Measurements from ENCODE around the gene EIPR1.
A peak's percentile ranks its signal among the peaks of the same experiment; 100 is the strongest.

Gene EIPR1

DNA sequence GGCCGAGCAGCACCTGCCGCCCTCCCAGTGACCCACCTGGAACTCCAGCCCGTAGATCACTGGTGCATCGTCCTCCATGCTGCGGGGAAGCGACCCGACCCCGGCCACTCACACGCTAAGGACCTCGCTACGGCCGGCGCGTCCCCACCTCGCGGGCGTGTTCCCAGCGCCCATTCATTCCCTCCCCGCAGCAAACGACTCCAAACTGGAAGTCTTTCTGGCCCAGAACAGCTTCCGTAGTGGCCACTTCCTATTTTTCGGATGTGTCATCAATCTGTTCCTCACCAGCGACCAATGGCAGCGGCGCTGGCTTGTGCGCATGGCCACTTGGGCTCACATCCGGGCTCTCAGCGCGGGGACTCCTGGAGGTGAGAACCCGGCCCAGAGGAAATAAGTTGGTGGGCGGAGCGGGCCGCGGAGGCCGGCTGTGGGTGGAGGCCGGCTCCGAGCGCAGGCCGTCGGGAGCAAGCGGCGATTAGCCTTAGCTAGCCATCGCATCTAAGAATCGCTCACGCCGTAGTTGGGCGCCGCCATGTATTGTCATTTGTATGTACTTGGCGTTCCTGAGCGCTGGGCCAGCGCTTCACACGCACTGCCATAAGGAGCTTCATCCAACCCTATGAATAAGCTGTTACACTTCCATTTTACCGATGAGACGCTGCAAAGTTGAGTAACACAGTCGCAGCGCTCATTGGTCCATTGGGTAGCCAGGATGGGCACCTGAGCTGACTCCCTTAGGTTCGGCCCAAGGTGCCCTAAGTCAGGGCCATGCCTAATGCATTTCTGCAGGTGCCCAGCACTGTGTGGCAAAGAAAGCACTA, at the start of gene EIPR1:
TSS of gene EIPR1 (minus strand) at position 207 of the 821 bp plus-strand sequence. CDS start at position 78, 129 bp downstream.
- DNase-seq = peak; percentile 99

DNA sequence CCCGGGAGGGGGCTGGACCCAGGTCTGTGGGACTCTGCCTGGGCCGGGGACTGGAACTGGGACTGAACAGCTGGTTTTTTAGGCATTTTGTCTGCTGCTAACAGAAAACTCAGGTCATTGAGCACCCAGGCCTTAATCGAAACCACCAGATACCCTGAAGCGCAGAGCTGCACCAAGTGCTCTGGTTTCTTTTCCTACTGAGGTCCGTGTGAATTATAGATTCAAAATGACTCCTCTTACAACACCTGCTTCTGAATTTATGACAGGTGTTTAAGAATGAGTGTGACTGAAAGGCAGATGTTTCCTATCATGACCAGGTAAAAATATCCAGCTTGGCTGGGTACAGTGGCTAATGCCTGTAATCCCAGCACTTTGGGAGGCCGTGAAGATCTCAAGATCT, 49.7 kb upstream of the EIPR1 start:
- no peak for DNase-seq
- Histone ChIP-seq H3K4me3 (ENCODE audit: low read depth, low read length) (no peak overlapping the region), H3K27ac (no peak overlapping the region), H3K9me3 (ENCODE audit: severe bottlenecking) (no peaks in the 10 kb centered on the region), H3K27me3 (ENCODE audit: insufficient read depth, low read depth, severe bottlenecking) (no peaks in the 10 kb centered on the region), H3K36me3 (peaks cover 43% of the 10 kb centered on the region)
- TF ChIP-seq, protein P1, sequence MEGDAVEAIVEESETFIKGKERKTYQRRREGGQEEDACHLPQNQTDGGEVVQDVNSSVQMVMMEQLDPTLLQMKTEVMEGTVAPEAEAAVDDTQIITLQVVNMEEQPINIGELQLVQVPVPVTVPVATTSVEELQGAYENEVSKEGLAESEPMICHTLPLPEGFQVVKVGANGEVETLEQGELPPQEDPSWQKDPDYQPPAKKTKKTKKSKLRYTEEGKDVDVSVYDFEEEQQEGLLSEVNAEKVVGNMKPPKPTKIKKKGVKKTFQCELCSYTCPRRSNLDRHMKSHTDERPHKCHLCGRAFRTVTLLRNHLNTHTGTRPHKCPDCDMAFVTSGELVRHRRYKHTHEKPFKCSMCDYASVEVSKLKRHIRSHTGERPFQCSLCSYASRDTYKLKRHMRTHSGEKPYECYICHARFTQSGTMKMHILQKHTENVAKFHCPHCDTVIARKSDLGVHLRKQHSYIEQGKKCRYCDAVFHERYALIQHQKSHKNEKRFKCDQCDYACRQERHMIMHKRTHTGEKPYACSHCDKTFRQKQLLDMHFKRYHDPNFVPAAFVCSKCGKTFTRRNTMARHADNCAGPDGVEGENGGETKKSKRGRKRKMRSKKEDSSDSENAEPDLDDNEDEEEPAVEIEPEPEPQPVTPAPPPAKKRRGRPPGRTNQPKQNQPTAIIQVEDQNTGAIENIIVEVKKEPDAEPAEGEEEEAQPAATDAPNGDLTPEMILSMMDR (IDR thresholded peaks at IDR 0.05; ENCODE audit: low read depth, low read length) = no peak

More for the DNA sequence above, at the start of gene EIPR1:
- H3K27me3 ChIP-seq (ENCODE audit: insufficient read depth, low read depth, severe bottlenecking) = no peaks in the 10 kb centered on the region
- peaks cover 19% of the 10 kb centered on the region for H3K36me3 ChIP-seq
- no peaks in the 10 kb centered on the region for H3K9me3 ChIP-seq (ENCODE audit: severe bottlenecking)
- TF ChIP-seq, protein P1 (IDR thresholded peaks at IDR 0.05; ENCODE audit: low read depth, low read length) = no peak
- peak within 1 kb of the TSS; percentile 70 for H3K27ac ChIP-seq
- peak within 1 kb of the TSS; percentile 74 for H3K4me3 ChIP-seq (ENCODE audit: low read depth, low read length)

GRCh38 chr2:3426615-3427014, 49.0 kb upstream of the EIPR1 start:
- TF ChIP-seq, protein P1 (IDR thresholded peaks at IDR 0.05; ENCODE audit: low read depth, low read length) = no peak
- H3K27me3 ChIP-seq (ENCODE audit: insufficient read depth, low read depth, severe bottlenecking) = no peaks in the 10 kb centered on the region
- DNase-seq = no peak
- H3K9me3 ChIP-seq (ENCODE audit: severe bottlenecking) = no peaks in the 10 kb centered on the region
- H3K27ac ChIP-seq = no peak overlapping the region
- H3K4me3 ChIP-seq (ENCODE audit: low read depth, low read length) = no peak overlapping the region
- H3K36me3 ChIP-seq = peaks cover 49% of the 10 kb centered on the region

- Histone ChIP-seq H3K9me3 (ENCODE audit: severe bottlenecking) (no peaks in the 10 kb centered on the region), H3K27ac (peak overlapping the region; percentile 65), H3K4me3 (ENCODE audit: low read depth, low read length) (no peak overlapping the region), H3K36me3 (peaks cover 49% of the 10 kb centered on the region), H3K27me3 (ENCODE audit: insufficient read depth, low read depth, severe bottlenecking) (no peaks in the 10 kb centered on the region)
- DNase-seq = no peak
- TF ChIP-seq, protein P1 (IDR thresholded peaks at IDR 0.05; ENCODE audit: low read depth, low read length) = no peak
Measured at GRCh38 chr2:3424171-3424795, 46.7 kb upstream of the EIPR1 start.

GRCh38 chr2:3423492-3424170, 46.0 kb upstream of the EIPR1 start:
- H3K27me3 ChIP-seq (ENCODE audit: insufficient read depth, low read depth, severe bottlenecking) = no peaks in the 10 kb centered on the region
- peaks cover 49% of the 10 kb centered on the region for H3K36me3 ChIP-seq
- peak overlapping the region; percentile 65 for H3K27ac ChIP-seq
- H3K4me3 ChIP-seq (ENCODE audit: low read depth, low read length) = no peak overlapping the region
- peak; percentile 92 for DNase-seq
- H3K9me3 ChIP-seq (ENCODE audit: severe bottlenecking) = no peaks in the 10 kb centered on the region
- TF ChIP-seq, protein P1 (IDR thresholded peaks at IDR 0.05; ENCODE audit: low read depth, low read length) = peak; percentile 96

Data from WERI-Rb-1 (cell line).